AG09319 (cell line): ENCODE results near the gene EYA4.

Experiments
- DNase-seq: peaks from one replicate; pipeline ENCODE4 v3.0.0-alpha.2; 2010; ENCODE audit warnings: low read depth; ENCODE audit errors: extremely low read depth
- TF ChIP-seq, protein P1 (sequence below): IDR thresholded peaks from 2 replicates; pipeline ENCODE4 v1.5.1; 2011; ENCODE audit warnings: low read depth, mild to moderate bottlenecking, inconsistent platforms, low read length, moderate library complexity

Gene EYA4

DNA sequence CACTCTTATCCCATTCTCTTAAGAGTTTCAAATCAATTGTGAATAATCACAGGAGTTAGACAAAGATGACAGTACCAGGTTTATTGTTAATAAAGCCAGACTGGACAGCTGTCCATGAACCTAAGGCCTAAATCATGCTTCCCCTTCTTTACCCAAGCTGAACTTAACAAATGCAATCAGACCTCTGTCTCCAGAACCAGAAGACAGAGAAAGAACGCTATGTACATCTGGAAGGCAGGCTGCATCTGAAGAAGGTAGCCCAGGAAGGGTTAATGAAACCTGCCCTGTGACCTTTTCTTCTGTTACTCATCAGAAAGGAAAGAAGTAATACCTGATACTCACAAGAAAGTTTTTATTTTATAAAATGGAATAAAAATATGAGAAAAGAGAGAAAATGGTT, 118.6 kb downstream of the EYA4 start:
- DNase-seq = no peak
- TF ChIP-seq, protein P1, sequence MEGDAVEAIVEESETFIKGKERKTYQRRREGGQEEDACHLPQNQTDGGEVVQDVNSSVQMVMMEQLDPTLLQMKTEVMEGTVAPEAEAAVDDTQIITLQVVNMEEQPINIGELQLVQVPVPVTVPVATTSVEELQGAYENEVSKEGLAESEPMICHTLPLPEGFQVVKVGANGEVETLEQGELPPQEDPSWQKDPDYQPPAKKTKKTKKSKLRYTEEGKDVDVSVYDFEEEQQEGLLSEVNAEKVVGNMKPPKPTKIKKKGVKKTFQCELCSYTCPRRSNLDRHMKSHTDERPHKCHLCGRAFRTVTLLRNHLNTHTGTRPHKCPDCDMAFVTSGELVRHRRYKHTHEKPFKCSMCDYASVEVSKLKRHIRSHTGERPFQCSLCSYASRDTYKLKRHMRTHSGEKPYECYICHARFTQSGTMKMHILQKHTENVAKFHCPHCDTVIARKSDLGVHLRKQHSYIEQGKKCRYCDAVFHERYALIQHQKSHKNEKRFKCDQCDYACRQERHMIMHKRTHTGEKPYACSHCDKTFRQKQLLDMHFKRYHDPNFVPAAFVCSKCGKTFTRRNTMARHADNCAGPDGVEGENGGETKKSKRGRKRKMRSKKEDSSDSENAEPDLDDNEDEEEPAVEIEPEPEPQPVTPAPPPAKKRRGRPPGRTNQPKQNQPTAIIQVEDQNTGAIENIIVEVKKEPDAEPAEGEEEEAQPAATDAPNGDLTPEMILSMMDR = no peak

DNA sequence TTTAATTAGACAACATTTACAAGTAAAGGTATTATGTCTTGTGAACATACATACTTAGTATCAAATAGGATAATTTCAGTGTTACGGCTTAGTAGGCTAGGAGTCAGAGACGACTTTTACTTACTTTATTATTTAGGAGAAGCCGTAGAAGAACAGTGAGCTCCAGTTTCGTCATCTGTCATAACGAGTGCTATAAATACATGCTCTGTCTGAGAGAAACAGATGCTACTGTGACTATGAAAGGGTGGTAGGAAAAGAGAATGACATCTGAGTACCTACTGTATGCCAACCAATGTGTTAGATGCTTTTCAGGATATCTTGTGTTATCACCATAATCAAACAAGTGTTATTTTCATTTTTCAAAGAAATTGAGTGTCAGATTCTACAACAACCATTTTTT, 119.0 kb downstream of the EYA4 start:
- DNase-seq = no peak
- TF ChIP-seq, protein P1 = no peak

DNA sequence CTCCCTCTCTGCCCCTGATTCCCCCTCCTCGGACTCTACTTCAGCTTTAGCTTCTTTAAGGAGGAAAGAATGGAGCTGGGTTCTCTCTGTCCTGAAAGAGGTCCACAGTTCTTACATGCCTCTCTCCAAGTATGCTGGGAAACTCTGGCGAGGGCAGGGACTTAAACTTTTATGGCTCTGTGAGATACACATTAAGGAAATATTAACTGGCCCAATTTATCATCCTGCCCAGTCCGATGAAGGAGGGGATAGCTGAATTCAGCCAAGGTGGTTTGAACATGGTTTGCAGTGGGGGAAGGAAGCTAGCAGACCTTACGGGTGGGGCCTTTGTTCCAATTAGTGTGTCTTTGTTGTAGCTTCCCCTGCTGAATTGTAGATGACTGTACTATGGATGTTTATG, 121.7 kb downstream of the EYA4 start:
- no peak for DNase-seq
- TF ChIP-seq, protein P1 = no peak

DNA sequence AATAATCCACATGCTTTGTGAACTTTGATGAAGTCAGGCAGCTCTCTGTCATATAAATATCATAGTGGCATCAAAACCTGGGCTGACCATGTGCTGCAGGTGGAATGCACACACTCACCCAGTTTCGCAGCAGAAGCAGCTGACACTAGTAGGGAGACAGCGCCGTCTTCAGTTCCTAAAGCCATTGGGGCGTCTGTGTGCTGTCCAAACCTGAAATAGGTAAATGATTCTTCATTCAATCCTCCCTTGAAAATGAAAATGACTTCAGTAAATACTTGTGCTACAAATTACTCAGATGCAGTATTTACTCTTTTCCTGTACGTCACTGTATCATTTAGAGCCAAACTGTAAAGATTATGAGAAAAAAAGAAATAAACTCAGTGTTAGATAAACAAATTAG, 127.5 kb downstream of the EYA4 start:
- no peak for DNase-seq
- TF ChIP-seq, protein P1 = no peak

DNA sequence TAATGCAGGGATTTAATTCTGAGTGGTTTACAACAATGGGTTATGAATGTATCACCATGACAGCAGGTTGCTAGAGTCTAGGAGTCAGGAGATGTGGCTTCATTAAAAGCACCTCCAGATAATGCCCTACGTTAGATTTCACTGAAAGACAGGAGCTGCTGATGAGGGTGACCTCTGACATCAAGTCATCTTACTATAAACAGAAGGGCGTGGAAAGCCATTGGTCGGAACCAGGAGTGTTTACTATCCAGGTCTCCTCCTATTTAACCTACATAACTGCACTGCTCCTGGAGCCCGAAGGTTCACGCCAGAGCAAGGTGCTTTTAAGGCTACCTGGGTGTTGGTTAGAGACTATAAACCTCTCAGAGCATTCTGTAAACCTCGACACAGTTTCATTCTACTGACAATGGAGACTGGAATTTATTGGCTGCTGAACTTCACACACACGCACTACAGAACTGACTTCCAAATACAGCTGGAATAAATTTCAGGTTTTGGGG, 128.7 kb downstream of the EYA4 start:
- TF ChIP-seq, protein P1 = no peak
- no peak for DNase-seq

DNA sequence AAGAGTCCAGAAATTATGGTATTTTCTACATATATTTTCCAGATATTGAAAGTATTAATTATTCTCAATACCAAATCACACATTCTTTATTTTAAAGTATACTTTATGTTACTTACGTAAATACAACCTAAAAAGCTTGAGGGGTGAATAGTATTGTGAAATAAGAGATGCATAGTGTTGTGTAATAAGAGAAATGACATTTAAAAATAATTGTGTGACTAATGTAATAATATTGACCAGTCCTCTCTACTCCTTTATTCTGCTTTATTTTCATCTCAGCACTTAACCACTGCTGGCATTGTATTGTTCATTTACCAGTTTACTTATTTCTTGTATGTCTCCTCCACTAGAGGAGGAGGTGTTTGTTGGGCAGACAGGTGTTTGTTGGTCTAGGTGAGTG, 135.6 kb downstream of the EYA4 start:
- no peak for DNase-seq
- TF ChIP-seq, protein P1 = no peak

DNA sequence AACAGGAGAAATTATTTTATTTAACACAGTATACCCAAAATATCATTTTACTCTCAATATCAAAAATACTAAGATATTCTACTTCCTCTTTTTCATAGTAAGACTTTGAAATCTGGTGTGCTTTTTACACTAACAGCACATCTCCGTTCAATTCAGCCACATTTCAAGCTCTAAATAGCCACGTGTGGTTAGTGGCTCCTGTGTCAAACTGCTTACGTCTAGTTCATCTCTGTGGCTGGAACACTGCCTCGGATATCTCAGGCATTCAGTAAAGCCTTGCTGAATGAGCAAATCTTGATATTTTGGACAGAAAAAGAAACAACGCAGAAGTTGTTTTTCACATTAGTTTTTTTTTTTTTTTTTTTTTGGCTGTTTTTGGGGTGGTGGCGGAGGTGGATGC, 136.1 kb downstream of the EYA4 start:
- TF ChIP-seq, protein P1 = no peak
- no peak for DNase-seq
